GM12865 (cell line): ENCODE measurements around the gene TCERG1L.

Experiments used
- DNase-seq: peaks from one replicate; pipeline ENCODE4 v3.0.0; 2010; ENCODE audit warnings: low read depth
- H3K4me3 ChIP-seq: 2 replicates; pipeline ENCODE4 v1.5.1; 2011; ENCODE audit warnings: mild to moderate bottlenecking, low read depth, low read length, control low read depth
- TF ChIP-seq, protein P1 (sequence below): IDR thresholded peaks from 2 replicates; pipeline ENCODE4 v1.5.1; 2011; ENCODE audit warnings: low read length, control low read depth, low read depth, inconsistent platforms; ENCODE audit not compliant: insufficient read depth; ENCODE audit errors: missing control alignments

TCERG1L gene

DNA sequence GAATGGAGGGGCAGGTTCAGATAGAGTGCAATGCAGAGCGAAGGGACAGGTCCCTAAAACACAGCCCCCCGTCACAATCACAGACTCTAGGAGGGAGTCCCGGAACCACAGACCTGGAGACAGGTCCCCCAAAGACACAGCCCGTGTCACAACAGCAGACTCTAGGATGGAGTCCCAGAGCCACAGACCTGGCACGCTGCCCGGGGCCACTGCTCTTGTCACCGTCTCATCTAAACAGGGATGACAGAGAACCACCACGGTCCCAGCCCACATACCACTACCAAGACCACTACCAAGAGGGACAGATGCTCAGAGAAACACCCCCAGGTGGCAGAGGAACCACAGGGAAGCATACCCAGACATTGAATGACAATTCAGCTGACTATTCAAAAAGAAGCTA lies 183.9 kb downstream of the TCERG1L start:
- no peak for DNase-seq
- H3K4me3 ChIP-seq, result no peak overlapping the region
- TF ChIP-seq, protein P1, sequence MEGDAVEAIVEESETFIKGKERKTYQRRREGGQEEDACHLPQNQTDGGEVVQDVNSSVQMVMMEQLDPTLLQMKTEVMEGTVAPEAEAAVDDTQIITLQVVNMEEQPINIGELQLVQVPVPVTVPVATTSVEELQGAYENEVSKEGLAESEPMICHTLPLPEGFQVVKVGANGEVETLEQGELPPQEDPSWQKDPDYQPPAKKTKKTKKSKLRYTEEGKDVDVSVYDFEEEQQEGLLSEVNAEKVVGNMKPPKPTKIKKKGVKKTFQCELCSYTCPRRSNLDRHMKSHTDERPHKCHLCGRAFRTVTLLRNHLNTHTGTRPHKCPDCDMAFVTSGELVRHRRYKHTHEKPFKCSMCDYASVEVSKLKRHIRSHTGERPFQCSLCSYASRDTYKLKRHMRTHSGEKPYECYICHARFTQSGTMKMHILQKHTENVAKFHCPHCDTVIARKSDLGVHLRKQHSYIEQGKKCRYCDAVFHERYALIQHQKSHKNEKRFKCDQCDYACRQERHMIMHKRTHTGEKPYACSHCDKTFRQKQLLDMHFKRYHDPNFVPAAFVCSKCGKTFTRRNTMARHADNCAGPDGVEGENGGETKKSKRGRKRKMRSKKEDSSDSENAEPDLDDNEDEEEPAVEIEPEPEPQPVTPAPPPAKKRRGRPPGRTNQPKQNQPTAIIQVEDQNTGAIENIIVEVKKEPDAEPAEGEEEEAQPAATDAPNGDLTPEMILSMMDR, result no peak

DNA sequence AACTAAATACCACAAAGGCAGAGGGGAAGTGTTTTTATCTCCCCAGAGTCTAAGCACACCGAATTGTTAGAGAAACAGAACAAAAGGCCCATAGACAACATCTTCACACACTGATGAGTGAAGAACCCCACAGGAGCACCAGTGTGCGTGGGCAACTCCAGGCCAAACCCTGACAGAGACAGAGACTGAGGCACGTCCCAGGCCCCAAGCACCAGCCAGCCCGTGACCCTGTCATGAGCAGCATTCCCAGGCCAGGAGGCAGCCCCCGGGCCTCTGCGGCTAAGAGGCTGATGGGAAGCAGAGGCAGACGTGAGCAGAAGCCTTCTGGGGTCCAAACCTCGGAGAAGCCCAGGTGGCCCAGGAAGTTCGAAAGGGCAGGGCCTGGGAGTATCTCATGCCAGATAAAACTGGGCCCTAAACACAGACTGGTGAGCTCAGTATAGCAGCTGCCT lies 184.4 kb downstream of the TCERG1L start:
- no peak overlapping the region for H3K4me3 ChIP-seq
- no peak for DNase-seq
- TF ChIP-seq, protein P1, result no peak

- no peak for DNase-seq
- TF ChIP-seq, protein P1, result no peak
Measured at GRCh38 chr10:131126321-131127137, 185.0 kb downstream of the TCERG1L start.

DNA sequence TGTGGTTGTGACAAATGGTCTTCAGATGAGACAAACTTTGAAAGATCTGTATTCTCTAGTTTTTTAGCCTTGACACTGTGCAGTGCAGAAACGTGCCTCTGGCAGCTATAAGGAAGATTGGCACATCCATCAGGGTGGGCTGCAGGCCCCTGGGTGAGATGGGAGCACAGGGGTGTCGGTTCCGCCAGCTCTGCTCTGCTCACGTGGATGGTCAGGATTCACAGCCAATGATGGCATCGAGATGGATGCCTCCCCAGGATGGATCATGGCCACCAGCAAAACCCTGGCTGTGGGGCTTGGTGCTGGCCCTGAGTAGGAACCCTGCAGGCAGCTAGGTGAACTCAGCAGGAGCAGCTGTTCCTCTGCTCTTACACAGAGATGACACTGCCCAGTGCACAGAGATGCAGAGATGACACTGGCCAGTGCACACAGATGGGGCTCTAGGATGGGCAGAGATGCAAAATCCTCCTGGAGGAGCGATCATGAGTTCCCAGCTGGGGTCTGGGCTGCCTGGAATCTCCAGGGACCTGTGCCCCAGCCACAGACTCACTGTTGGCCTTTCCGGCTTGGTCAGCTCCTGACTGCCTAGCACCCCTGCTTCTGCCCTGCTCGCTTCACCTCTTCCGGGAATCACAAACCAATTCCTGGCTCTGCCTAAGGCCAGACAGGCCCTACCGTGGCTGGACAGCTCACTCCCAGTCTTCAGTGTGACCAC lies 185.9 kb downstream of the TCERG1L start:
- DNase-seq, result no peak
- no peak overlapping the region for H3K4me3 ChIP-seq
- TF ChIP-seq, protein P1, result no peak

More at GRCh38 chr10:131126321-131127137, 185.0 kb downstream of the TCERG1L start:
- H3K4me3 ChIP-seq, result no peak overlapping the region

- no peak overlapping the region for H3K4me3 ChIP-seq
- DNase-seq, result no peak
- TF ChIP-seq, protein P1, result no peak
Measured at GRCh38 chr10:131124945-131125344, 186.6 kb downstream of the TCERG1L start.

GRCh38 chr10:131123496-131123895 lies 188.0 kb downstream of the TCERG1L start:
- TF ChIP-seq, protein P1, result no peak
- DNase-seq, result no peak
- H3K4me3 ChIP-seq, result no peak overlapping the region
